Loucy (cell line): Measurements from ENCODE around the gene VPS45.

ENCODE experiments used
- CTCF ChIP-seq: fragments of 200-600 bp; sonication (generic); conservative IDR thresholded peaks from 2 replicates; pipeline ENCODE4 v1.5.1; 2014; ENCODE audit warnings: mild to moderate bottlenecking, antibody characterized with exemption, low read length
- EZH2phosphoT487 ChIP-seq: fragments of 200-600 bp; IDR thresholded peaks from 2 replicates; pipeline ENCODE4 v1.6.1; 2018; ENCODE audit warnings: antibody characterized with exemption, mild to moderate bottlenecking, moderate library complexity, borderline replicate concordance

GRCh38 chr1:150067184-150068108, at the start of gene VPS45:
- no peak for TF ChIP-seq CTCF
- no peak for TF ChIP-seq EZH2phosphoT487
